Astrocyte of the cerebellum (primary cell): ENCODE data around the gene HMMR.
"Not testable (repeated sequence)": the region's sequence is repeated elsewhere in the genome, so short reads cannot be mapped to it uniquely, and the experiment has no call there.

Experiments used
- DNase-seq: peaks from one replicate; pipeline ENCODE4 v3.0.0-alpha.2; 2011; ENCODE audit warnings: low read depth
- H3K4me3 ChIP-seq: 2 replicates; pipeline ENCODE4 v1.5.1; 2011; ENCODE audit warnings: mild to moderate bottlenecking, low read depth, low read length, moderate library complexity
- CTCF ChIP-seq: IDR thresholded peaks from 2 replicates; pipeline ENCODE4 v1.5.1; 2012; ENCODE audit warnings: low read length, low read depth, moderate library complexity, mild to moderate bottlenecking; ENCODE audit errors: missing control alignments
- in situ Hi-C: cut with HindIII; loops from 2 replicates; pipeline ENCODE4 v1.10.0; 2017; ENCODE audit warnings: low sequenced_read_pairs

HMMR gene

GRCh38 chr5:163533223-163533622 is 72.8 kb downstream of the HMMR start:
- in situ Hi-C loops, result no loop called here
- no peak overlapping the region for H3K4me3 ChIP-seq
- no peak for DNase-seq
- TF ChIP-seq CTCF, result no peak

- in situ Hi-C loops, result no loop called here
- no peak overlapping the region for H3K4me3 ChIP-seq
- DNase-seq, result no peak
- TF ChIP-seq CTCF, result no peak
Measured at GRCh38 chr5:163534492-163535094, 74.2 kb downstream of the HMMR start.

- no peak overlapping the region for H3K4me3 ChIP-seq
- no peak for TF ChIP-seq CTCF
- in situ Hi-C loops, result no loop called here
- no peak for DNase-seq
Measured at GRCh38 chr5:163535290-163535689, 74.9 kb downstream of the HMMR start.

GRCh38 chr5:163536442-163536841 is 76.0 kb downstream of the HMMR start:
- in situ Hi-C loops, DNase-seq, H3K4me3 ChIP-seq: not testable (repeated sequence)

GRCh38 chr5:163540696-163541095 is 80.3 kb downstream of the HMMR start:
- DNase-seq, result no peak
- TF ChIP-seq CTCF, result no peak
- H3K4me3 ChIP-seq, result no peak overlapping the region
- in situ Hi-C loops, result no loop called here
